PC-9 (cell line): ENCODE data around the gene CACNA2D4. TPM values are rescaled to one million over a fixed set of nuclear protein-coding genes. Genes with fewer than 3 reads are reported as not detected.

Experiments
- BruUV-seq: library from RNA; stranded (reverse); fragments of 400-500 nt; replicated peaks from 2 replicates; lab custom pipeline; 2021; lab: Mats Ljungman, UMichigan
- CTCF ChIA-PET: fragments of 300-600 bp; sonication (Branson Sonifier 250); formaldehyde crosslinking; loops from one replicate; lab custom pipeline; 2022; ENCODE audit warnings: antibody characterized with exemption; lab: Charles Lee
- POLR2A ChIA-PET: fragments of 300-600 bp; sonication (Branson Sonifier 250); formaldehyde crosslinking; loops from one replicate; lab custom pipeline; 2022; ENCODE audit warnings: antibody characterized with exemption; ENCODE audit not compliant: unreplicated experiment; lab: Charles Lee
- DNase-seq, 2 experiments: peaks; one replicate each; pipeline versions ENCODE4 v3.0.0 to v3.0.0-alpha.2; 2015 to 2022; ENCODE audit warnings: mixed read lengths in 1 of 2
- H2AFZ ChIP-seq: fragments of 200-600 bp; sonication (generic); 2 replicates; pipeline ENCODE4 v1.8.1; 2017; ENCODE audit warnings: antibody characterized with exemption
- H3F3A ChIP-seq: fragments of 200-600 bp; sonication (generic); 2 replicates; pipeline ENCODE4 v1.8.1; 2017; ENCODE audit warnings: antibody characterized with exemption, mild to moderate bottlenecking, low read depth; ENCODE audit not compliant: insufficient read depth
- H3K27ac ChIP-seq: fragments of 200-600 bp; sonication (generic); 2 replicates; pipeline ENCODE4 v1.6.1; 2016; ENCODE audit warnings: mixed run types
- H3K27me3 ChIP-seq: fragments of 200-600 bp; sonication (generic); 2 replicates; pipeline ENCODE4 v1.6.1; 2016; ENCODE audit warnings: low read depth, mixed run types; ENCODE audit not compliant: insufficient read depth
- H3K36me3 ChIP-seq: fragments of 200-600 bp; sonication (generic); 2 replicates; pipeline ENCODE4 v1.6.1; 2016; ENCODE audit warnings: low read depth, mixed run types
- H3K4me1 ChIP-seq: fragments of 200-600 bp; sonication (generic); replicated peaks from 2 replicates; pipeline ENCODE4 v1.6.1; 2016; ENCODE audit warnings: mixed run types; ENCODE audit not compliant: insufficient read depth
- H3K4me2 ChIP-seq: fragments of 200-600 bp; sonication (generic); 2 replicates; pipeline ENCODE4 v1.6.1; 2017; ENCODE audit warnings: mixed run types
- H3K4me3 ChIP-seq: fragments of 200-600 bp; sonication (generic); 2 replicates; pipeline ENCODE4 v1.6.1; 2016; ENCODE audit warnings: mixed run types
- H3K79me2 ChIP-seq: fragments of 200-600 bp; sonication (generic); 2 replicates; pipeline ENCODE4 v1.6.1; 2017; ENCODE audit warnings: low read depth, mixed run types
- H3K9me2 ChIP-seq: fragments of 200-600 bp; sonication (generic); 2 replicates; pipeline ENCODE4 v1.8.1; 2017; ENCODE audit warnings: mild to moderate bottlenecking; ENCODE audit not compliant: insufficient read depth
- H3K9me3 ChIP-seq: fragments of 200-600 bp; sonication (generic); 2 replicates; pipeline ENCODE4 v1.8.1; 2016; ENCODE audit warnings: low read depth; ENCODE audit not compliant: insufficient read depth
- H4K20me1 ChIP-seq: fragments of 200-600 bp; sonication (generic); 2 replicates; pipeline ENCODE4 v1.8.1; 2017; ENCODE audit not compliant: insufficient read depth
- CTCF ChIP-seq: fragments of 200-600 bp; sonication (generic); conservative IDR thresholded peaks from 2 replicates; pipeline ENCODE4 v1.6.1; 2017; ENCODE audit warnings: mixed run types, antibody characterized with exemption, mild to moderate bottlenecking, moderate library complexity
- EZH2 ChIP-seq: fragments of 200-600 bp; sonication (generic); IDR thresholded peaks from 2 replicates; pipeline ENCODE4 v1.8.0; 2017; ENCODE audit warnings: antibody characterized with exemption, low read depth
- intact Hi-C: fragments of 100-400 bp; cut with micrococcal nuclease; formaldehyde crosslinking; loops from one replicate; pipeline ENCODE4 v1.10.0; 2022; ENCODE audit not compliant: unreplicated experiment
- total RNA-seq: library from RNA; stranded (reverse); gene quantifications from 2 replicates; pipeline ENCODE4 v1.2.3, GENCODE V29; 2021

The CACNA2D4 gene
- total RNA-seq, 1 experiment from 2014 or later = not detected

- BruUV-seq = no TSS peak
- no peak for DNase-seq
- no peaks in the 10 kb centered on the region for H3K9me3 ChIP-seq
- H3K79me2 ChIP-seq = no peaks in the 10 kb centered on the region
- no peaks in the 10 kb centered on the region for H3K36me3 ChIP-seq
- intact Hi-C loops = no loop called here
- ChIA-PET POLR2A (no interaction called here), CTCF (no interaction called here)
- no peak overlapping the region for H3K27ac ChIP-seq
- no peak for TF ChIP-seq CTCF
- no peak for TF ChIP-seq EZH2
- no peak overlapping the region for H3K4me2 ChIP-seq
- no peaks in the 10 kb centered on the region for H3K4me1 ChIP-seq
- H3K9me2 ChIP-seq = no peaks in the 10 kb centered on the region
- H3F3A ChIP-seq = no peaks in the 10 kb centered on the region
- peaks cover 72% of the 10 kb centered on the region for H3K27me3 ChIP-seq
- no peak overlapping the region for H3K4me3 ChIP-seq
- H4K20me1 ChIP-seq = no peaks in the 10 kb centered on the region
- no peak overlapping the region for H2AFZ ChIP-seq
Measured at GRCh38 chr12:1929985-1930802, 11.7 kb upstream of the CACNA2D4 start.

GRCh38 chr12:1929241-1929984, 11.0 kb upstream of the CACNA2D4 start:
- no peaks in the 10 kb centered on the region for H3F3A ChIP-seq

More at GRCh38 chr12:1929241-1929984, 11.0 kb upstream of the CACNA2D4 start:
- no peaks in the 10 kb centered on the region for H4K20me1 ChIP-seq
- no peak for TF ChIP-seq CTCF
- TF ChIP-seq EZH2 = no peak
- no peak overlapping the region for H3K4me3 ChIP-seq
- POLR2A ChIA-PET = no interaction called here
- CTCF ChIA-PET = no interaction called here
- no peaks in the 10 kb centered on the region for H3K9me3 ChIP-seq
- no TSS peak for BruUV-seq
- H3K27me3 ChIP-seq = peaks cover 80% of the 10 kb centered on the region
- no peak overlapping the region for H3K27ac ChIP-seq
- no peak for DNase-seq
- no peaks in the 10 kb centered on the region for H3K36me3 ChIP-seq
- H3K4me2 ChIP-seq = no peak overlapping the region
- H3K4me1 ChIP-seq = no peaks in the 10 kb centered on the region
- H2AFZ ChIP-seq = no peak overlapping the region
- intact Hi-C loops = no loop called here
- H3K9me2 ChIP-seq = no peaks in the 10 kb centered on the region
- H3K79me2 ChIP-seq = no peaks in the 10 kb centered on the region
